Liver (tissue), 9 donors: ENCODE results near the gene CHD5. TPM values are rescaled to one million over a fixed set of nuclear protein-coding genes. Genes with fewer than 3 reads are reported as not detected.

ENCODE experiments used
- DNase-seq: peaks from one replicate; pipeline ENCODE4 v3.0.0-alpha.2; 2017; ENCODE audit warnings: low spot score
- H3K27ac ChIP-seq, 2 donors: one replicate each; pipeline ENCODE4 v1.7.0; 2013; ENCODE audit warnings: inconsistent platforms in 2 of 2, low read length in 2 of 2, control low read depth in 1 of 2, low read depth in 1 of 2, mild to moderate bottlenecking in 1 of 2
- H3K27me3 ChIP-seq, 4 donors: one replicate each; pipeline versions ENCODE4 v1.6.1 to v1.7.0; 2013; ENCODE audit warnings: low read length in 3 of 4, inconsistent platforms in 1 of 4, mild to moderate bottlenecking in 1 of 4, moderate library complexity in 1 of 4; ENCODE audit not compliant: control insufficient read depth in 4 of 4, insufficient read depth in 4 of 4
- H3K36me3 ChIP-seq, 4 donors: one replicate each; pipeline versions ENCODE4 v1.6.1 to v1.7.0; 2013; ENCODE audit warnings: low read length in 3 of 4, mild to moderate bottlenecking in 3 of 4, low read depth in 1 of 4, moderate library complexity in 1 of 4; ENCODE audit not compliant: control insufficient read depth in 4 of 4, insufficient read depth in 3 of 4
- H3K4me1 ChIP-seq, 4 donors: one replicate each; pipeline versions ENCODE4 v1.6.1 to v1.7.0; 2013; ENCODE audit warnings: low read length in 3 of 4, mild to moderate bottlenecking in 3 of 4, moderate library complexity in 1 of 4; ENCODE audit not compliant: control insufficient read depth in 4 of 4, insufficient read depth in 4 of 4
- H3K4me3 ChIP-seq, 3 donors: one replicate each; pipeline versions ENCODE4 v1.6.1 to v1.7.0; 2013; ENCODE audit warnings: low read length in 3 of 3, control low read depth in 1 of 3, low read depth in 1 of 3, mild to moderate bottlenecking in 1 of 3
- H3K9ac ChIP-seq, 2 donors: one replicate each; pipeline ENCODE4 v1.7.0; 2013; ENCODE audit warnings: low read length in 2 of 2, mild to moderate bottlenecking in 2 of 2, moderate library complexity in 2 of 2, control low read depth in 1 of 2, low read depth in 1 of 2
- H3K9me3 ChIP-seq, 4 donors: one replicate each; pipeline versions ENCODE4 v1.6.1 to v1.7.0; 2013; ENCODE audit warnings: low read length in 3 of 4; ENCODE audit not compliant: control insufficient read depth in 4 of 4
- ATF3 ChIP-seq: IDR thresholded peaks from 2 replicates; pipeline ENCODE4 v1.6.1; 2016; ENCODE audit warnings: antibody characterized with exemption
- EGR1 ChIP-seq, 2 donors: IDR thresholded peaks; 2 replicates each; pipeline ENCODE4 v1.6.1; 2016 to 2018; ENCODE audit warnings: antibody characterized with exemption in 2 of 2, low read depth in 2 of 2
- FOXA2 ChIP-seq: IDR thresholded peaks from 2 replicates; pipeline ENCODE4 v1.6.1; 2016; ENCODE audit warnings: antibody characterized with exemption
- GABPA ChIP-seq, 2 donors: IDR thresholded peaks in 1 of 2; conservative IDR thresholded peaks in 1 of 2; 2 replicates each; pipeline ENCODE4 v1.6.1; 2016; ENCODE audit warnings: antibody characterized with exemption in 2 of 2, mild to moderate bottlenecking in 1 of 2, moderate library complexity in 1 of 2
- HNF4A ChIP-seq, 2 donors: conservative IDR thresholded peaks; 2 replicates each; pipeline ENCODE4 v1.6.1; 2016; ENCODE audit warnings: antibody characterized with exemption in 2 of 2, mild to moderate bottlenecking in 2 of 2
- HNF4G ChIP-seq: IDR thresholded peaks from 2 replicates; pipeline ENCODE4 v1.6.1; 2016; ENCODE audit warnings: antibody characterized with exemption
- JUND ChIP-seq, 2 donors: IDR thresholded peaks; 2 replicates each; pipeline ENCODE4 v1.6.1; 2016; ENCODE audit warnings: antibody characterized with exemption in 2 of 2
- MAX ChIP-seq: IDR thresholded peaks from 2 replicates; pipeline ENCODE4 v1.6.1; 2016; ENCODE audit warnings: antibody characterized with exemption
- NR2F2 ChIP-seq: IDR thresholded peaks from 2 replicates; pipeline ENCODE4 v1.6.1; 2016; ENCODE audit warnings: antibody characterized with exemption
- RAD21 ChIP-seq, 2 donors: IDR thresholded peaks; 2 replicates each; pipeline ENCODE4 v1.6.1; 2016; ENCODE audit warnings: antibody characterized with exemption in 2 of 2, mild to moderate bottlenecking in 2 of 2
- RXRA ChIP-seq, 2 donors: IDR thresholded peaks; 2 replicates each; pipeline ENCODE4 v1.6.1; 2017 to 2018; ENCODE audit warnings: antibody characterized with exemption in 2 of 2, mild to moderate bottlenecking in 1 of 2
- SP1 ChIP-seq: IDR thresholded peaks from 2 replicates; pipeline ENCODE4 v1.6.1; 2018; ENCODE audit warnings: antibody characterized with exemption, mild to moderate bottlenecking
- TAF1 ChIP-seq: conservative IDR thresholded peaks from 2 replicates; pipeline ENCODE4 v1.6.1; 2016; ENCODE audit warnings: antibody characterized with exemption, mild to moderate bottlenecking
- YY1 ChIP-seq: IDR thresholded peaks from 2 replicates; pipeline ENCODE4 v1.6.1; 2016; ENCODE audit warnings: antibody characterized with exemption, mild to moderate bottlenecking
- WGBS: extraction: QIAGEN DNeasy Blood & Tissue Kit; methylation state at CpG from one replicate; pipeline ENCODE4 v1.1.7; 2013; 5-methylcytosine and 5-hydroxymethylcytosine counted together
- polyA plus RNA-seq, 2 donors: library from polyadenylated mRNA; stranded (reverse) in 1 of 2; unstranded in 1 of 2; fragments of 200-250 nt in 1 of 2; fragments of >200 nt in 1 of 2; fragmentation: Nextera tagmentation in 1 of 2; extraction: Ambion mirVana in 1 of 2; gene quantifications; one replicate each; pipeline versions ENCODE4 v1.2.1 to v1.2.3, GENCODE V29; 2013 to 2015
- total RNA-seq, 2 donors: library from RNA; depleted of rRNA; stranded (reverse); fragments of >200 nt; gene quantifications; one replicate each; pipeline ENCODE4 v1.2.3, GENCODE V29; 2014
- TF ChIP-seq, protein P1 (sequence below): fragments of 150-350 bp; IDR thresholded peaks from 2 replicates; pipeline ENCODE4 v1.5.1; 2017; ENCODE audit warnings: improper control_type of control experiment, low read depth, low read length; ENCODE audit not compliant: missing input control
- TF ChIP-seq, protein P2 (sequence below): IDR thresholded peaks from 2 replicates; pipeline ENCODE4 v1.6.1; 2016; ENCODE audit warnings: antibody characterized with exemption
- TF ChIP-seq, protein P3 (sequence below): IDR thresholded peaks from 2 replicates; pipeline ENCODE4 v1.6.1; 2016; ENCODE audit warnings: antibody characterized with exemption, mild to moderate bottlenecking
- donor health status: healthy.
- donor health status: healthy.
- donor health status: healthy.
- donor health status: healthy.
- donor health status: healthy.

The CHD5 gene
- total and polyA plus RNA-seq, 4 donors = under 0.01 to 0.08 TPM; not detected in 2

DNA sequence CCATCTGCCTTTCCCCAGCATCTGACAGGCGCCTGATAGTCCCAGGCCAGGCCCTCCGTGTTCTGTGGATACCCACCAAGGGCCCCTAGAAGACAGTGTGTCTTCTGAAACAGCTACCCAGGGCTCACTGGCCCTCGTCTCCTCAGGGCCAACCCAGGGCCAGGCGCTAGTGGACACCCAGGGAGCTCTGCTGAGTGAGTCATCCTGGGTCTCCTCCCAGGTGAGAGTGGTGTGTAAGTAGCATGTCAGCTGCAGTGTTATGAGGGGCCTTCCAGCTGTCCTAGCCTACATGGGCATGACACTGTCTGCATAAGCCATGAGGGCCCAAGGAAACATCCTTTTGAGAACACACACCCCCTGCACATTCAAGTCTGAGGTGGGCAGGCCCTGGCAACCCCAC, 36.7 kb downstream of the CHD5 start:
- TF ChIP-seq SP1 (no peak), FOXA2 (no peak), HNF4G (no peak), RXRA (IDR thresholded peaks at IDR 0.05) (no peak), HNF4A (conservative IDR thresholded peaks at IDR 0.05) (no peak), RAD21 (IDR thresholded peaks at IDR 0.05) (no peak), JUND (IDR thresholded peaks at IDR 0.05) (no peak)
- TF ChIP-seq, protein P1, sequence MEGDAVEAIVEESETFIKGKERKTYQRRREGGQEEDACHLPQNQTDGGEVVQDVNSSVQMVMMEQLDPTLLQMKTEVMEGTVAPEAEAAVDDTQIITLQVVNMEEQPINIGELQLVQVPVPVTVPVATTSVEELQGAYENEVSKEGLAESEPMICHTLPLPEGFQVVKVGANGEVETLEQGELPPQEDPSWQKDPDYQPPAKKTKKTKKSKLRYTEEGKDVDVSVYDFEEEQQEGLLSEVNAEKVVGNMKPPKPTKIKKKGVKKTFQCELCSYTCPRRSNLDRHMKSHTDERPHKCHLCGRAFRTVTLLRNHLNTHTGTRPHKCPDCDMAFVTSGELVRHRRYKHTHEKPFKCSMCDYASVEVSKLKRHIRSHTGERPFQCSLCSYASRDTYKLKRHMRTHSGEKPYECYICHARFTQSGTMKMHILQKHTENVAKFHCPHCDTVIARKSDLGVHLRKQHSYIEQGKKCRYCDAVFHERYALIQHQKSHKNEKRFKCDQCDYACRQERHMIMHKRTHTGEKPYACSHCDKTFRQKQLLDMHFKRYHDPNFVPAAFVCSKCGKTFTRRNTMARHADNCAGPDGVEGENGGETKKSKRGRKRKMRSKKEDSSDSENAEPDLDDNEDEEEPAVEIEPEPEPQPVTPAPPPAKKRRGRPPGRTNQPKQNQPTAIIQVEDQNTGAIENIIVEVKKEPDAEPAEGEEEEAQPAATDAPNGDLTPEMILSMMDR = no peak
- TF ChIP-seq, protein P2, sequence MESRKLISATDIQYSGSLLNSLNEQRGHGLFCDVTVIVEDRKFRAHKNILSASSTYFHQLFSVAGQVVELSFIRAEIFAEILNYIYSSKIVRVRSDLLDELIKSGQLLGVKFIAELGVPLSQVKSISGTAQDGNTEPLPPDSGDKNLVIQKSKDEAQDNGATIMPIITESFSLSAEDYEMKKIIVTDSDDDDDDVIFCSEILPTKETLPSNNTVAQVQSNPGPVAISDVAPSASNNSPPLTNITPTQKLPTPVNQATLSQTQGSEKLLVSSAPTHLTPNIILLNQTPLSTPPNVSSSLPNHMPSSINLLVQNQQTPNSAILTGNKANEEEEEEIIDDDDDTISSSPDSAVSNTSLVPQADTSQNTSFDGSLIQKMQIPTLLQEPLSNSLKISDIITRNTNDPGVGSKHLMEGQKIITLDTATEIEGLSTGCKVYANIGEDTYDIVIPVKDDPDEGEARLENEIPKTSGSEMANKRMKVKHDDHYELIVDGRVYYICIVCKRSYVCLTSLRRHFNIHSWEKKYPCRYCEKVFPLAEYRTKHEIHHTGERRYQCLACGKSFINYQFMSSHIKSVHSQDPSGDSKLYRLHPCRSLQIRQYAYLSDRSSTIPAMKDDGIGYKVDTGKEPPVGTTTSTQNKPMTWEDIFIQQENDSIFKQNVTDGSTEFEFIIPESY = no peak
- DNase-seq = no peak
- Histone ChIP-seq H3K4me1 (peaks cover 0 to 2% (median 0%) of the 10 kb centered on the region in 4 donors), H3K27me3 (no peaks in the 10 kb centered on the region), H3K4me3 (no peak overlapping the region), H3K27ac (no peak overlapping the region), H3K9me3 (no peaks in the 10 kb centered on the region), H3K36me3 (no peaks in the 10 kb centered on the region), H3K9ac (no peak overlapping the region)
- 90% methylated on average over 4 of the region's 4 CpGs for WGBS

DNA sequence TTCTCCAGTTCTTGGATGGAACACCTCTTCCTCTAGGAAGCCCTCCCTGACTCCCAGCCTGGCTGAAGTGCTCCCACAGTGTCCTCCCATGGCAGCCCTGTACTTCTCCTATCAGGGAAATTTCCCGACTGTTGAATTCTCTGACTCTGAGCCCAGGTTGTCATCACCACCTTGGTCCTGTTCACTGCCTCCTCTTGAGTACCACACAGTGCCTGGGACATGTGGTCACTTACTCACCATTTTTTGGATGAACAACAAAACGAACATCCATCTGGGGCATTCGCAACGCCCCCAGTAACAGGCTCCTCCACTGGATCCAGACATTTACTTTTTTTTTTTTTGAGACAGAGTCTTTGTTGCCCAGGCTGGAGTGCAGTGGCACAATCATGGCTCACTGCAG, 37.4 kb downstream of the CHD5 start:
- 78% methylated on average over 4 of the region's 4 CpGs for WGBS
- no peaks in the 10 kb centered on the region for H3K9me3 ChIP-seq
- DNase-seq = no peak

More for the DNA sequence above, 37.4 kb downstream of the CHD5 start:
- H3K36me3 ChIP-seq = no peaks in the 10 kb centered on the region
- TF ChIP-seq, protein P1 = no peak
- TF ChIP-seq HNF4A (conservative IDR thresholded peaks at IDR 0.05) (no peak), EGR1 (IDR thresholded peaks at IDR 0.05; ENCODE audit: low read depth in 2 of 2) (no peak), FOXA2 (no peak), JUND (IDR thresholded peaks at IDR 0.05) (no peak), RAD21 (IDR thresholded peaks at IDR 0.05) (no peak), SP1 (no peak), MAX (no peak), HNF4G (no peak), ATF3 (no peak), YY1 (no peak), TAF1 (no peak), GABPA (IDR thresholded peaks at IDR 0.05 in 1 of 2, conservative IDR thresholded peaks at IDR 0.05 in 1 of 2) (no peak), NR2F2 (no peak)
- TF ChIP-seq, protein P2 = no peak
- TF ChIP-seq, protein P3, sequence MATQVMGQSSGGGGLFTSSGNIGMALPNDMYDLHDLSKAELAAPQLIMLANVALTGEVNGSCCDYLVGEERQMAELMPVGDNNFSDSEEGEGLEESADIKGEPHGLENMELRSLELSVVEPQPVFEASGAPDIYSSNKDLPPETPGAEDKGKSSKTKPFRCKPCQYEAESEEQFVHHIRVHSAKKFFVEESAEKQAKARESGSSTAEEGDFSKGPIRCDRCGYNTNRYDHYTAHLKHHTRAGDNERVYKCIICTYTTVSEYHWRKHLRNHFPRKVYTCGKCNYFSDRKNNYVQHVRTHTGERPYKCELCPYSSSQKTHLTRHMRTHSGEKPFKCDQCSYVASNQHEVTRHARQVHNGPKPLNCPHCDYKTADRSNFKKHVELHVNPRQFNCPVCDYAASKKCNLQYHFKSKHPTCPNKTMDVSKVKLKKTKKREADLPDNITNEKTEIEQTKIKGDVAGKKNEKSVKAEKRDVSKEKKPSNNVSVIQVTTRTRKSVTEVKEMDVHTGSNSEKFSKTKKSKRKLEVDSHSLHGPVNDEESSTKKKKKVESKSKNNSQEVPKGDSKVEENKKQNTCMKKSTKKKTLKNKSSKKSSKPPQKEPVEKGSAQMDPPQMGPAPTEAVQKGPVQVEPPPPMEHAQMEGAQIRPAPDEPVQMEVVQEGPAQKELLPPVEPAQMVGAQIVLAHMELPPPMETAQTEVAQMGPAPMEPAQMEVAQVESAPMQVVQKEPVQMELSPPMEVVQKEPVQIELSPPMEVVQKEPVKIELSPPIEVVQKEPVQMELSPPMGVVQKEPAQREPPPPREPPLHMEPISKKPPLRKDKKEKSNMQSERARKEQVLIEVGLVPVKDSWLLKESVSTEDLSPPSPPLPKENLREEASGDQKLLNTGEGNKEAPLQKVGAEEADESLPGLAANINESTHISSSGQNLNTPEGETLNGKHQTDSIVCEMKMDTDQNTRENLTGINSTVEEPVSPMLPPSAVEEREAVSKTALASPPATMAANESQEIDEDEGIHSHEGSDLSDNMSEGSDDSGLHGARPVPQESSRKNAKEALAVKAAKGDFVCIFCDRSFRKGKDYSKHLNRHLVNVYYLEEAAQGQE = no peak
- no peaks in the 10 kb centered on the region for H3K27me3 ChIP-seq
- no peak overlapping the region for H3K4me3 ChIP-seq
- H3K27ac ChIP-seq = no peak overlapping the region
- H3K9ac ChIP-seq = no peak overlapping the region
- no peaks in the 10 kb centered on the region for H3K4me1 ChIP-seq
